GM21515 (cell line): Measurements from ENCODE around the gene HUS1.
A peak's percentile ranks its signal among the peaks of the same experiment; 100 is the strongest.
"Not testable (repeated sequence)": the region's sequence is repeated elsewhere in the genome, so short reads cannot be mapped to it uniquely, and the experiment has no call there.

Experiments
- ATAC-seq: cut with Tn5 transposase; IDR thresholded peaks from one replicate; pipeline ENCODE4 v1.9.1; 2021; ENCODE audit not compliant: unreplicated experiment

HUS1 gene

GRCh38 chr7:47979145-47979831 is at the start of gene HUS1:
TSS of gene HUS1 (minus strand) at chr7:47979615. CDS start at chr7:47979519, 96 bp downstream.
- peak; percentile 99 for ATAC-seq

GRCh38 chr7:48028938-48029337 is 49.5 kb upstream of the HUS1 start, which contains the start of gene SUN3:
TSS of gene SUN3 (minus strand) at chr7:48029107. CDS start at chr7:48028938, 169 bp downstream.
- ATAC-seq: no peak

GRCh38 chr7:48025624-48026023 is 46.2 kb upstream of the HUS1 start:
- ATAC-seq: no peak

GRCh38 chr7:48017674-48018073 is 38.3 kb upstream of the HUS1 start:
- ATAC-seq: no peak

- ATAC-seq: no peak
These were observed 37.2 kb upstream of the HUS1 start for GRCh38 chr7:48016641-48017040.

GRCh38 chr7:48011951-48012350 is 32.5 kb upstream of the HUS1 start:
- ATAC-seq: no peak

GRCh38 chr7:48011323-48011722 is 31.9 kb upstream of the HUS1 start:
- no peak for ATAC-seq

GRCh38 chr7:48009954-48010353 is 30.5 kb upstream of the HUS1 start:
- no peak for ATAC-seq

GRCh38 chr7:48009257-48009656 is 29.8 kb upstream of the HUS1 start:
- ATAC-seq: no peak

- no peak for ATAC-seq
These were observed 27.5 kb upstream of the HUS1 start for GRCh38 chr7:48006866-48007265.

GRCh38 chr7:48004638-48005037 is 25.2 kb upstream of the HUS1 start:
- ATAC-seq: peak; percentile 87

- ATAC-seq: no peak
These were observed 24.6 kb upstream of the HUS1 start for GRCh38 chr7:48004032-48004431.

GRCh38 chr7:48000164-48000563 is 20.7 kb upstream of the HUS1 start:
- ATAC-seq: not testable (repeated sequence)

GRCh38 chr7:47999413-47999812 is 20.0 kb upstream of the HUS1 start:
- ATAC-seq: no peak

- no peak for ATAC-seq
These were observed 13.0 kb upstream of the HUS1 start for GRCh38 chr7:47992446-47992845.

GRCh38 chr7:47991741-47992311 is 12.4 kb upstream of the HUS1 start:
- peak; percentile 99 for ATAC-seq

- ATAC-seq: no peak
These were observed 11.9 kb upstream of the HUS1 start for GRCh38 chr7:47991270-47991669.

- no peak for ATAC-seq
These were observed 11.2 kb upstream of the HUS1 start for GRCh38 chr7:47990592-47990991.

- not testable (repeated sequence) for ATAC-seq
These were observed 10.4 kb upstream of the HUS1 start for GRCh38 chr7:47989607-47990400.

GRCh38 chr7:47988496-47989386 is 9.3 kb upstream of the HUS1 start:
- no peak for ATAC-seq

- no peak for ATAC-seq
These were observed 3.2 kb upstream of the HUS1 start for GRCh38 chr7:47982610-47983009.
